ENCODE measurements around the gene PLCH1.
"Not testable (repeated sequence)": the region's sequence is repeated elsewhere in the genome, so short reads cannot be mapped to it uniquely, and the experiment has no call there.

The PLCH1 gene

DNA sequence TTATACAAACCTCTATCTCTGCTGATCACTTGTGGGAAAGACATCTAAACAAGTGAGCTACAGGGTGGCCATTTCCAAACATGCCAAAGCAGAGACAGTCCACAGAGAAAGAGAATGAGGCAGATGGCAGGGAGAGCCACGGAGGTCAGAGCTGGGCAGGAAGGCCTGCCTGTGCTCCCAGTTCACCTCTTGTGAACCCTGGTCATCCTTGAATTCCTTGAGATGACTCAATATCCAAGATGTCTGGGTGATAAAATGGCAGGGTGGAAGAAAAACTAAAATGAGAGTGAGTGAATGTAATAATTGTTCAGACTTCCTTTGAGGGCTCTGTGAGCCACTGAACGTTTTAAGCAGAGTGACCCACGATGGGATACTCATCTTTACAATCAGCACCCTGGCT lies 104.8 kb downstream of the PLCH1 start:
- DNase-seq: no peak

DNA sequence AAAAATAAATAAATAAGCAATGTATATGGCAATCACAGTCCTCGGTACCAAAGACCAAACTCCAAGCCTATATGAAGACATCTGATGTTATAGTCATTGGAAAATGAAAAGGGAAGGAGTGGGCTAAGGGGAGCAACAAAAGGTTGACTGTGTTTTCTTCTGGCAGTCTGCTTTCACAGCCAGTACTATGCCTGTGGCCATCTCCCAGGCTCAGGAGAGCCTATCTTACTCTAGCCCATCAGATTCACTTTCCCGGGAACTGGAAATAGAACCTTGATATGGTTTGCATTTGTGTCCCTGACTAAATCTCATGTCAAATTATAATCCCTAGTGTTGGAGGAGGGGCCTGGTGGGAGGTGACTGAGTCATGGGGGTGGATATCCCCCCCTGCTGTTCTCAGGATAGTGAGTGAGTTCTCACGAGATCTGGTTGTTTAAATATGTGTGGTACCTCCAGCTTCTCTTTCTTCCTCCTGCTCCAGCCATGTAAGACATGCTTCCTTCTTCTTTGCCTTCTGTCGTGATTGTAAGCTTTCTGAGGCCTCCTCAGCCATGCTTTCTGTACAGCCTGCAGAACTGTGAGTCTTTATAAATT lies 105.3 kb downstream of the PLCH1 start:
- no peak for DNase-seq

DNA sequence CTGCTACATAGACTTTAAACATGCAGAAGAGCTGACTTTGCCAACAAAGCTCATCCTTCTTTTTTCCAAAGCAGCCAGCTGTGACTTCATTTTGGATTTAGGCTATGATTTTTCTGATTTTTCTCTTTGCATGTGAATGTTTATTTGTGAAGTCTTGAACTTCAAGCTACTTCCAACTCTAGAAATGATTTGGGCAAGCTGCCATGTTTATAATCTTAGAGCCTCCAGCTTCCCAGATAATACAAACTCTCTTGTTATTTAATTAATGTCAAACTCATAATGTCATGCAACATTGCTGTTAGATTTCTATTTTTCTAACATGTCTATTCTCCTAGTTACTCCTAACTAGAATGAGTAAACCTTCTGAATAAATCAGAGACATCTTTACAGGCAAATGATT lies 106.4 kb downstream of the PLCH1 start:
- not testable (repeated sequence) for DNase-seq

DNA sequence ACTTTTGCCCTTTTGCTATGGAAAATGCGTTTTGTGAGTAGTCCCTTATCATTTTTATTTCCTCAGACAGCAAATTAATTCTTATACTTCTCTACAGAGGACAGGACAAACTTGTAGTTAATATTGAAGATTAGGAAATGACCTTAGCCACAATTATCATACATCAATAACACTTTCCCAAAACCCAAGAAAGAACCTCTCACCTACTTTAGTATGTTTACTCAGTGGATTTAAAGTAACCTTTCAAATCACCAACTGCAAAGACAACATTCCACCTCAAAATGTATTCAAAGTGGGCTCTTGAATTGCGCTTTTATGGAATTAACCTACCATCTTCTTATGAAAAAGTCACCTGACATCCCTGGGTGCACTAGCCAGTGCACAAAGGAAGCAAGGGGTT lies 107.3 kb downstream of the PLCH1 start:
- DNase-seq: no peak

DNA sequence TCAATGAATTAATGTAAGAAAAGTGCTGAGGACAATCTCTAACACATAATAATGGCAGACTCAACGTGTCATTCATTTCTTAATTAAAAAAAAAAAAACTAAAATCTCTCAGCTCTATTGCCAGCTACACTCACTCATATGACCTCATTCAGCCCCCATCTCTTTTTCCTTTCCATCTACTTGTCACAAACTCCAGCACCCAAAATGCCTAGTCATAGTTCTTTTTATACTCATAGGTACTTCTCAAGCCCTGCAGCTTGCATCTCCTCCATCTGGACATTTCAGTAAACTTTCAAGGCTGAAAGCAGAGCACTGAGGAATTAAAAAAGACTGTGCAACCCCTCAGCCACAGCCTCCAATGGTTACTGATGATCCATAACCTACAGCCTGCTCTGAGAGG lies 109.8 kb downstream of the PLCH1 start:
- DNase-seq: no peak

DNA sequence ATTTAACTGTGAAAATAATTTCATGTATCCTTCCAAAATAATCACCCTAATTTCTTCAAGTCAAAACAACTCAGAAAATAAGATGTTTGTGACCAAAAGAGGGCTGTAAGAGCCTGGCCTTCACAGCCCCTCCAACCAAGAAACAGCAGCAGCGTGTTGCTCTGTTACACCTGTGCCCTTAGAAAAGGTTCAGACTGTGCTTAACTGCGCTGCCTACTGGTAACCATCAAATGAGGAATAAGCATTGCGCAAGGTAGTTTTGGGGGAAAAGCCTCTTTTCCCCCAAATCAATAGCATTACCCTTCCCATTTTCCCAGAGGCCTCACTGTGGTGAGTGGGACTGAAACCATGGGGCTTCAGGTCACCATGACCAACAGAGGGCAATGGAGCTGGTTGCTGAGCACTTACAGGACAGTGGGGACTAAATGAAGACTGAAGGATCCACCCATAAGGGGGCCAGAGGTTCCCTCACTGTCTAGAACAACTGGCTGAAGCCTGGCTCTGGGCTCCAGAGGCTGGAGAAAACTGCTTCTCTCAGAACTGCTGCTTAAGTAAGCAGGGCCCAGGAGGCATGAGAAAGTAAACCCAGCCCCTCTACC lies 110.7 kb downstream of the PLCH1 start:
- DNase-seq: no peak

DNA sequence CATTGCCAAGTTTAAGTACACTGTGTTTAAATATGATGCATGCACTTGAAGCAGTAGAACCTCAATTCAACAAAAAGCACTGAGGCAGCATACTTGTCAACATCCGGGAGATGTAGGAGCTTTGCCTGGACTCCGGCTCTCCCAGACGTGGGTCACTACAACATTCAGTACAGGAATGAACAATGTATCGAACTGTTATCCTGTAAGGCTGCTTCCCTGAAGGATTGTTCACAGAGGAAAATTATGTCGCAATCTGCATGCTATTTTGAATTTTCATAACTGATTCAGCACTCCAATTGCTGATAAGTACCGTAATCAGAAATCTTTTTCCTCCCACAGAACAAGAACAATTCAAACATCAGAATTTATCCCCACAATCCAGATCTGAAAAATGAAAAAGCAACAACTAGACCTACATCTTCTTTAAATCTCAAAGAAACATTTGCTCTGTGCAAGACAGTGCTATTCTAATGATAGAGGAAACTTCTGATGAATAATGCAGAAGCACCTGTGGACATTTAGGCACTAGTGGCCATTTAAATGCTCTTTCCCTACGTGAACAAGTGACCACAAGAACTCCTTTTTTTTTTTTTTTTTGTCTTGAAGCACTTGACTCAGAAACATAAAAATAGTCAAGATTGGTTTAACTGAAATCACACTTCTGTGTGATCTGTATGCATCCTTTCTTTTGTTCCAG lies 113.4 kb downstream of the PLCH1 start:
- no peak for DNase-seq

DNA sequence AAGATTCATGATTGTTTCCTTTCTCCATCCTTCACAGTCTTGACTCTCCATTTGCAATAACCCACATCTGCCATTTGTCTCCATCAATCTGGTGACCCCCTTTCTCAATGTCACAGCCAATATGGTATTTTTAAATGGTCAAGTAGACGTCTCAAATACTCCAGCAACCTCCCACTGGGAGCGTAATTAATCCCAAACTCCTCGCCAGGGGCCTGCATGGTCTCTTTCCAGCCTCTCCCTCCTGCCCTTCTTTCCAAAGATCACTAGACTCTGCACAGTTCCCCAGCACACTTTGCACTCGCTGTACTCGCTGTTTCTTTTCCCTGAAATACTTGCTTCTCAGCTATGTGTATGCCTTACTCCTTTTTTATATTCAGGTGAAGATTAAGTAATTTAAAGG lies 115.3 kb downstream of the PLCH1 start:
- DNase-seq: no peak

DNA sequence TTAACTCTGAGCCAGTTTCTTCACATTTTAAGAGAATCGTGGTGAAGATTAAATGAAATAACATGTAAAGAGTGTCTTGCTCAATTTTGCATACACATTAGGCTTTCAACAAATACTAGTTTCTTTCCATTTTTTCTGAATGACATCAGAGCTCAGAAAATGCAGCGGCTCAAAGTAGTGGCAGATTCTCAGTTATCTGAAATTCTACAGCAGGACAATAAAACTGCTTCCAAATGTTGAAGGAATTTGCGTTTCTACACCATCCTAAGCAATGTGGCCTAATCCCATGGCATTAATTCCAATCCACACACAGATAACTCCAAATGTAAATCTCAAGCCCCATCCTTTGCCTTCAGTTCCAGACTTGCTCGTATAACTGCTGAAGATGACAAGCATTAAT lies 115.8 kb downstream of the PLCH1 start:
- DNase-seq: no peak

DNA sequence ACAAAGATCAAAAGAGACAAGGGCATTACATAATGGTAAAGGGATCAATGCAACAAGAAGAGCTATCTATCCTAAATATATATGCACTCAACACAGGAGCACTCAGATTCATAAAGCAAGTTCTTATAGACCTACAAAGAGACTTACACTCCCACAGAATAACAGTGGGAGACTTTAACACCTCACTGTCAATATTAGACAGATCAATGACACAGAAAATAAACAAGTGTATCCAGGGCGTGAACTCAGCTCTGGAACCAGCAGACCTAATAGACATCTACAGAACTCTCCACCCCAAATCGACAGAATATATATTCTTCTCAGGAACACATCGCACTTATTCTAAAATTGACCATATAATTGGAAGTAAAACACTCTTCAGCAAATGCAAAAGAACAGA lies 122.2 kb downstream of the PLCH1 start:
- not testable (repeated sequence) for DNase-seq

DNA sequence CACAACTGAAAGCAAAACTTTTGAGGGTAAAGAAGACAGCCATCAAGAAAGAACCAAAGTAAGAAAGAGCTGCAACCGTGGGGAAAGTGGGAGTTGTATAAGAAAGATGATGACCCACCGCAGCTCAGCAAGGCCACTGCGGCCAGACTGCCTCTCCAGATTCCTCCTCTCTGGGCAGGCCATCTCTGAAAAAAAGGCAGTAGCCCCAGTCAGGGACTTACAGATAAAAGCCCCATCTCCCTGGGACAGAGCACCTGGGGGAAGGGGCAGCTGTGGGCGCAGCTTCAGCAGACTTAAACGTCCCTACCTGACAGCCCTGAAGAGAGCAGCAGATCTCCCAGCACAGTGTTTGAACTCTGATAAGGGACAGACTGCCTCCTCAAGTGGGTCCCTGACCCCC lies 124.3 kb downstream of the PLCH1 start:
- DNase-seq: not testable (repeated sequence)

DNA sequence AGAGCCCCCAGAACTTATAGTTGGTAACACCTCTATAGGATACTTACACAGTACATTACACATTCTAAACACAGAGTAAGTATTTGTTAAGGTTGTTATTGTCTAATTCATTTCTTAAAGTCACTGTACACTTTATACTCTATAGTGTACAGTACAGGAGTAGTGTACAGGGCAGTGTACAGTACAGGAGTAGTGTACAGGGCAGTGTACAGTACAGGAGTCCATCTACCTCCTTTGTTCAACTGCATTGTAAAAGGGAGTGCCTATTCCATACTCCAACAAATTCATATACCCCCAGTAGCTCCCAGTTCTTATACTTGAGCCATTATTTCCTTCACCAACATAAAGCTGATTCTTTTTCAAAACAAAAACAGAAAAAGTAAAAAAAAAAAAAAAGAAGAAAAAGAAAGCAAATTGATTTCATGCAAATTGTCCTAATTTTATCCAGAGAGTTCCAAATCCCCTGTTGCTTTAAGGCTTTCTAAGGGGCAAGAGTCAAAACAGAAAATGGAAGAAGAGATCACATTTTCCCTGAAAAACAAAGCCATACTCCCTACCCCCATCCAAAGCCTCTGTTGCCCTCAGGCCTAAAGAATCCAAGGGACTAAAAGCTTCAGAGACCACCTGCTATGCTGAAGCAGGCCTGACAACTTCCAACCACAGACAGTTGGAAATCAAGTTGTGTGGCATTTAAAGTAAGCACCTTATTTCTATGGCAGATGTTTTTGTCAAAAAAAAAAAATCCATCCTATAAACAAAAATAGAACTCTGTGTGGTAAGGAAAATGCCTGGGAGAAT lies 125.6 kb downstream of the PLCH1 start:
- DNase-seq: no peak

DNA sequence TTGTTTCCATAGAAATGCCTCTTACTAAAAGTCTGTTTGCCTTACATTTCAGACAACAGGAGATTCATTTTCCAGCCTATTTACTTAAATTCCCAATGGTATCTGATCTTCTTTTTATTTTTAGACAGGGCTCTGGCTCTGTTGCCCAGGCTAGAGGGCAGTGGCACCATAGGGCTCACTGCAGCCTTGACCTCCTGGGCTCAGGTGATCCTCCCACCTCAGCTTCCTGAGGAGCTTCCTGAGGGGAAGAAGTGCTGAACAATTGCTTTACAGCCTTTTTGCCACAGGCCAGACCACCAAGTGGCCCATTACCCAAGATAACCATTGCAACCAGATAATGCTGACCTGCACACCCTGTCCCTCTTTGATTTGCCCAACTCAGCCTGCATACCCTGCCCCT lies 126.3 kb downstream of the PLCH1 start:
- no peak for DNase-seq

DNA sequence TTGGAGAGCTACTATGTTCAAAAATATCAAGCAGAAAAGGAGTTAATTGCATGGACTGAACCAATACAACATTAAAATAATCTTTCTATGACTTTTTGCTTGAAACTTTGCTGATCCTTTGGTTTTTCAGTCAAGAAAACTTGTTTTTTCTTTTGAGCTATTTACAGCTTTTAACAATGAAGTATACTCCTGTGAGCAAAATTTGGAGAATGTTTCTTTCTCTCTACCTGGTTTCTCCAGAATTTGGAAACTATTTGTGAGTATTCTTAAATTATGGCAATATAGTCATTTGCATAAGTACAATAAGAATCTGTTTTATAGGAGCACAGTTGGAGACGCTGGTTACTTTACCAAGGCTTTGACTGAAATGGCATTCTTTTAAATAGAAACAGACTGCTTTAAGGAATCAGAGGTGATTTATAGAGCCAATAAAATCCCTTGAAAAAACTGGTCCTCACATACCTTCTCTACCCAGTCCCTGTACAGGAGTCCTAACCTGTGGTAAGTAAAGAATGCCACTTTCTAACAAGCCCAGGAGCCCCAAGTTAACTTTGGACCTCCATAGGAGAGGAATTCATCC lies 127.4 kb downstream of the PLCH1 start:
- no peak for DNase-seq

DNA sequence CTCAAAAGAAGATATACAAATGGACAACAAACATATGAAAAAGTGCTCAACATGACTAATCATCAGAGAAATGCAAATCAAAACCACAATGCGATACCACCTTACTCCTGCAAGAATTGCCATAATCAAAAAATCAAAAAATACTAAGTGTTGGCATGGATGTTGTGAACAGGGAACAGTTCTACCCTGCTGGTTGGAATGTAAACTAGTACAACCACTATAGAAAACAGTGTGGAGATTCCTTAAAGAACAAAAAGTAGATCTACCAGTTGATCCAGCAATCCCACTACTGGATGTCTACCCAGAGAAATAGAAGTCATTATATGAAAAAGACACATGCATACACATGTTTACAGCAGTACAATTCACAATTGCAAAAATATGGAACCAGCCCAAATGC lies 129.7 kb downstream of the PLCH1 start:
- not testable (repeated sequence) for DNase-seq

DNA sequence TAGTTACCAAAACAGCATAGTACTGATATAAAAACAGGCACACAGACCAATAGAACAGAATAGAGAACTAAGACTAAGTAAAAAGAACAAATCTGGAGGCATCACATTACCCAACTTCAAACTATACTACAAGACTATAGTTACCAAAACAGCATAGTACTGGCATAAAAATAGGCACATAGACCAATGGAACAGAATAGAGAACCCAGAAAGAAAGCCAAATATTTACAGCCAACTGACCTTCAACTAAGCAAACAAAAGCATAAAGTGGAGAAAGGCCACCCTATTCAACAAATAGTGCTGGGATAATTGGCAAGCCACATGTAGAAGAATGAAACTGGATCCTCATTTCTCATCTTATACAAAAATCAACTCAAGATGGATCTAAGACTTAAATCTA lies 130.5 kb downstream of the PLCH1 start:
- not testable (repeated sequence) for DNase-seq

DNA sequence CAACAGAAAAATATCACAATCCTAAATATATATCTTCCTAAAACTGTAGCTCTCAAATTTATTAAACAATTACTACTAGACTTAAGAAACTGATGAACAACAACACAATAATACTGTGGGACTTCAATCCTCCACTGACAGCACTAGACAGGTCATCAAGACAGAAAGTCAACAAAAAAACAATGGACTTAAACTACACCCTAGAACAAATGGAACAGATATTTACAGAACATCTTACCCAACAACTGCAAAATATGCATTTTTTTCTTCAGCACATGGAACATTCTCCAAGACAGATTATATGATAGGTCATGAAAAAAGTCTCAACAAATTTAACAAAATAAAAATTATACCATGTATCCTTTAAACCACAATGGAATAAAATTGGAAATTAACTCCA lies 133.4 kb downstream of the PLCH1 start:
- DNase-seq: no peak

DNA sequence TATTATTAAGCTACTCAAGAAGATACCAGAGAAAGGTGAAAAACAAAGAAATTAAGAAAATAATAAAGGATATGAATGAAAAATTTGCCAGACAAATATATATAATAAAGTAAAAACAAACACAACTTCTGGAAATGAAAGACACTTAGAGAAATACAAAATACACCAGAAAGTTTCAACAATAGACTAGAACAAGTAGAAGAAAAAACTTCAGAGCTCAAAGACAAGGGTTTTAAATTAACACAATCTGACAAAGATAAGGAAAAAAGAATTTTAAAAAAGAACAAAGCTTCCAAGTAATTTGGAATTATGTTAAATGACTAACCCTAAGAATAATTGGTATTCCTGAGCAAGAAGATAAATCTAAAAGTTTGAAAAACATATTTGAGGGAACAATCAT lies 135.3 kb downstream of the PLCH1 start:
- no peak for DNase-seq

DNA sequence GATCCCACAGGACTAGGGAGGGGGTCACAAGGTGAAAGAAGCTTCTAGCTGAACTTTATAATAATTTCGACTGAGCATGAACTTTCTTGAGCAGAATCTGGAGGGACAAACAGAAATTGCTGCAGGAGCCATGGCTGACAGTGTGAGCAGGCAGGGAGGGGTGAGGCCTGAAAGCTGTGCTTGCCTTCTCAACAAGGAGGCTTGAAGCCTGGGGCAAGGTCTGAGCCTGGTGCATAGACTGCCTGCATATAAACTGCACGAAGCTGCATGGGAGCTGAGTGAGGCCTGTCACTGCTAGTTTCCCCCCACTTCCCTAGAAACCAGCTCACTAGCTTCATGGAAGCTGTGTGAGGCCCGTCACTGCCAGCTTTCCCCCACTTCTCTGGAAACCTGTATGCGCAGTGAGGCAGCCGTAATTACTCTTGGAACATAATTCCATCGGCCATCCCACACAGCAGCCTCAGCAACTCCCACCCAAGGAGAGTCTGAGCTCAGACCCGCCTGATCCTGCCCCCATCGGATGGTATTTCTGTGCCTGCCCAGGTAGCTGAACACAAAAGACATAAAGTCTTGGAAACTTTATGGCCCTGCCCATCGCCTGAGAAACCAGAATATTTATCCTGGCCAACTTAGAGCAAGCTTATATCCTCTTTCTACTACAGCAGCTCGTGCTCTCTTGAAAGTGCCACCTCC lies 136.5 kb downstream of the PLCH1 start:
- no peak for DNase-seq

DNA sequence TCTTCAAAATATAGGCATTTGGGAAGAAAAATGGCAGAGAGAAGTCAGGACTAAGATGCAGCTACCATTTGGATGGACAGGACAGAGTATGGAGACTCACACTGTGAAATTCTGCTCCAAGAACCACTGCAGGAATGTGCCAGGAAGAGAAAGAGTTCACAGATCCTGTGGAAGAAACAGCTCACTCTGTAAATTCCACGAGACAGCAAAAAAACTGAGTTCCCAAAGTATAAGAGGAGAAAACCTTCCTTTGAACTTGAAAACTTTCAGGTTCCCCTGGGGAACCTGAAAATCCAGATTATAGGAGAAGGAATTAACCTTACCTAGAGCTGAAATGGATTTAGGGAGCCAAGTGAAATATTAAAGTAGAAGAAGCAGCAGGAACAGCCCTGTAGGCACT lies 137.1 kb downstream of the PLCH1 start:
- no peak for DNase-seq

DNA sequence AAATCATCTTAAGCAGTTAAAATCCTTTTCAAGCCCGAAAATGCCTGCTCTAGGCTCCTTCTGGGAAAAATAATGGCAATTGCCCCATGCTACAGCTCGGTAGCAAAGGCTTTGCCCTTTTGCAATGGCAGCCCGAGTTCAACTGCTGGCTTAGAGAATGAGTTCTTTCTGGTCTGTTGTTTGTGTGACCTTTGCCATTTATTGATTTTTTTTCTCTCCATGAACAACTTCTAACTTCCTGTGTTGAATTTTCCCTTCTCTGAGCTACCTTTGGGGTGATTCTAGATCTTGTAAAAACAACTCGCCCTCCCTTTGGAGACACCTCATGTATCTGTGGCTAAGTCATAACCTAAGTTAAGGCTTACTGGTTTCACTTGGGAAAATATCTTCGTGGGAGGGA lies 139.3 kb downstream of the PLCH1 start:
- no peak for DNase-seq

DNA sequence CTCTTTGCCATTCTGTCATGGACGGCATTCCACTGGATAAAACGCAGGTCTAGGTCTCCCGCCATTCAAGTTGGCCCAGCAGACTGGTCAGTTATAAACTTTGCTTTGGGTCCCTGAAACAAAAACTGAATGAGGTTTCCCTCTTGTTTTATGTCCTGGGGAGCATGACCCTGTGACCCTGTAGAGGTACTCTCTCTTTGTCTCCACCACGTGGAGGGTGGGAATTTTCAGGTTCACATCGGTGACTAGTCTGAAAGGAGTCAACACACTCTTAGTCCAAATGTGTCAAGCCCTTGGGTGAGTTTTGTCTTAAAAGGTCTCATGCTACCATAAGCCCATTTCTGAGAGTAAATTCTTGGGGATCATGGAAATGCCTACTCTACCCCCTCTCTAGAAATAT lies 139.9 kb downstream of the PLCH1 start:
- no peak for DNase-seq

DNA sequence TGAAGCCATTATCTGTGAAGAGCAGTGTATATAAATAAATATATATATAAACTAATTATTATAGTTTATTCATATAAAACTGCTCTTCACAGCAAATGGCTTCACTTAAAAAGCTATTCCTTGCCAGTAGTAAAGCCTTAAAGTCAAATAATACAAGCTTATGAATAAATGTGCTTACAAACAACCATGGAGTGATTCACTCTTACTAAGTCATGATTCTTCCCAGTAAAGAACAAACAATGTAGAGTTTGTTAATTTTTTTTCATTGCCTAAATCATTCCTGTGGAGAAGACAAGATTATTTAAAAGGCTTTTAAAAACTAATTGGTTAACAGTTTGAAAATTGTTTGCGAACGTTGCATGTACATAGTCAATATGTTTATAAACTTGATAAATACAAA lies 140.7 kb downstream of the PLCH1 start:
- DNase-seq: no peak

Data from CD4-positive, alpha-beta T cell treated with Interleukin-1 beta for 1 hour (primary cell).